ENCODE data around the gene GRIK2. TPM values are rescaled to one million over a fixed set of nuclear protein-coding genes. Genes with fewer than 3 reads are reported as not detected.

The GRIK2 gene
- total RNA-seq, 1 experiment from 2014 or later: 6.6 TPM

- ChIA-PET POLR2A (no interaction called here), CTCF (no interaction called here)
- H3K27me3 ChIP-seq (ENCODE audit: control insufficient read depth, insufficient read depth, low read length): peaks cover 6% of the 10 kb centered on the region; the same call in 1 of the 2 replicates
- no peak for TF ChIP-seq REST (IDR thresholded peaks at IDR 0.05; ENCODE audit: insufficient read depth in 1 of 2, low read depth in 2 of 2, low read length in 1 of 2)
- no peak for TF ChIP-seq CTCF (IDR thresholded peaks at IDR 0.05)
- TF ChIP-seq SIN3A (IDR thresholded peaks at IDR 0.05; ENCODE audit: borderline replicate concordance, insufficient read depth, low read depth, low read length): no peak
- no peak for TF ChIP-seq POLR2AphosphoS5 (IDR thresholded peaks at IDR 0.05; ENCODE audit: low read depth, low read length)
- TF ChIP-seq TCF7L2 (IDR thresholded peaks at IDR 0.05; ENCODE audit: low read depth, low read length): no peak
- peak overlapping the region; percentile 23 to 58; a peak in 3 of 4 replicates for H3K4me3 ChIP-seq (ENCODE audit: low read depth in 2 of 2, low read length in 2 of 2)
- DNase-seq (ENCODE audit: low read depth, low spot score): no peak
- no peaks in the 10 kb centered on the region for H3K36me3 ChIP-seq (ENCODE audit: control insufficient read depth, insufficient read depth, low read length)
- peaks cover 7% of the 10 kb centered on the region for H3K4me1 ChIP-seq (ENCODE audit: control insufficient read depth, insufficient read depth, low read length)
- ATAC-seq: no peak
- H3K9me3 ChIP-seq (ENCODE audit: control insufficient read depth, insufficient read depth, low read depth, low read length): no peaks in the 10 kb centered on the region
- BruUV-seq (replicated peaks): no TSS peak
- in situ Hi-C loops (cut with HindIII; ENCODE audit: low pct_unique_long_range_greater_than_20kb, low sequenced_read_pairs) (no loop called here), intact Hi-C loops (cut with micrococcal nuclease; ENCODE audit: unreplicated experiment) (loop anchor here (5.0 to 10.0 kb wide), 2 partner anchors 280 to 937 kb away; no protein-coding TSS in a partner anchor)
- no peak overlapping the region for H3K27ac ChIP-seq (ENCODE audit: low read length)
Observed at GRCh38 chr6:101394936-101395335, 1.4 kb downstream of the GRIK2 start.

GRCh38 chr6:101395345-101395744, 1.8 kb downstream of the GRIK2 start:
- CTCF ChIA-PET: no interaction called here
- DNase-seq (ENCODE audit: low read depth, low spot score) (no peak), ATAC-seq (no peak)
- Histone ChIP-seq H3K27me3 (ENCODE audit: control insufficient read depth, insufficient read depth, low read length) (peaks cover 6% of the 10 kb centered on the region; the same call in 1 of the 2 replicates), H3K27ac (ENCODE audit: low read length) (no peak overlapping the region), H3K9me3 (ENCODE audit: control insufficient read depth, insufficient read depth, low read depth, low read length) (no peaks in the 10 kb centered on the region), H3K4me3 (ENCODE audit: low read depth in 2 of 2, low read length in 2 of 2) (peak overlapping the region; percentile 23 to 58; a peak in 2 of 4 replicates), H3K36me3 (ENCODE audit: control insufficient read depth, insufficient read depth, low read length) (no peaks in the 10 kb centered on the region), H3K4me1 (ENCODE audit: control insufficient read depth, insufficient read depth, low read length) (peaks cover 7% of the 10 kb centered on the region)
- TF ChIP-seq TCF7L2 (IDR thresholded peaks at IDR 0.05; ENCODE audit: low read depth, low read length) (no peak), POLR2AphosphoS5 (IDR thresholded peaks at IDR 0.05; ENCODE audit: low read depth, low read length) (no peak), REST (IDR thresholded peaks at IDR 0.05; ENCODE audit: insufficient read depth in 1 of 2, low read depth in 2 of 2, low read length in 1 of 2) (no peak), CTCF (IDR thresholded peaks at IDR 0.05) (peak; percentile 42; the same call in 1 of the 2 replicates), SIN3A (IDR thresholded peaks at IDR 0.05; ENCODE audit: borderline replicate concordance, insufficient read depth, low read depth, low read length) (no peak)
- no TSS peak for BruUV-seq (replicated peaks)
- intact Hi-C loops (cut with micrococcal nuclease; ENCODE audit: unreplicated experiment): loop anchor here (10.0 kb wide), 1 partner anchor 281 kb away; no protein-coding TSS in a partner anchor
- in situ Hi-C loops (cut with HindIII; ENCODE audit: low pct_unique_long_range_greater_than_20kb, low sequenced_read_pairs): no loop called here
- POLR2A ChIA-PET: interaction anchor here (0.6 kb wide), 1 partner anchor 158 kb away, joined by 4 read pairs; no protein-coding TSS in a partner anchor
